Measurements from ENCODE around the gene ROGDI.

- TF ChIP-seq, protein P1, sequence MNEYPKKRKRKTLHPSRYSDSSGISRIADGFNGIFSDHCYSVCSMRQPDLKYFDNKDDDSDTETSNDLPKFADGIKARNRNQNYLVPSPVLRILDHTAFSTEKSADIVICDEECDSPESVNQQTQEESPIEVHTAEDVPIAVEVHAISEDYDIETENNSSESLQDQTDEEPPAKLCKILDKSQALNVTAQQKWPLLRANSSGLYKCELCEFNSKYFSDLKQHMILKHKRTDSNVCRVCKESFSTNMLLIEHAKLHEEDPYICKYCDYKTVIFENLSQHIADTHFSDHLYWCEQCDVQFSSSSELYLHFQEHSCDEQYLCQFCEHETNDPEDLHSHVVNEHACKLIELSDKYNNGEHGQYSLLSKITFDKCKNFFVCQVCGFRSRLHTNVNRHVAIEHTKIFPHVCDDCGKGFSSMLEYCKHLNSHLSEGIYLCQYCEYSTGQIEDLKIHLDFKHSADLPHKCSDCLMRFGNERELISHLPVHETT (tag by site-specific recombination; IDR thresholded peaks at IDR 0.05), result no peak
- no peak for TF ChIP-seq ZNF704 (tag by site-specific recombination; IDR thresholded peaks at IDR 0.05)
These were observed 16.5 kb downstream of the ROGDI start for GRCh38 chr16:4785758-4786433.

Data from HEK293 (cell line).